Ishikawa (cell line): ENCODE data around the gene MCU.

Source experiments
- REST ChIP-seq: IDR thresholded peaks from 2 replicates; pipeline ENCODE4 v1.6.1; 2012; ENCODE audit warnings: low read depth, mild to moderate bottlenecking
- TAF1 ChIP-seq: IDR thresholded peaks from 2 replicates; pipeline ENCODE4 v1.6.1; 2012; ENCODE audit warnings: low read depth, mild to moderate bottlenecking
- USF1 ChIP-seq: IDR thresholded peaks from 2 replicates; pipeline ENCODE4 v1.6.1; 2012

- TF ChIP-seq USF1 (no peak), TAF1 (no peak), REST (no peak)
Observed at GRCh38 chr10:72695496-72695895, 3.6 kb downstream of the MCU start.
